OCI-LY1 (cell line): ENCODE measurements around the gene FOXP3.

Source experiments
- CTCF ChIP-seq: fragments of 200-600 bp; sonication (generic), shearing (Covaris generic); IDR thresholded peaks from 2 replicates; pipeline ENCODE4 v1.5.1; 2017; ENCODE audit warnings: mild to moderate bottlenecking, antibody characterized with exemption, low read length, moderate library complexity, mixed read lengths
- EZH2 ChIP-seq: fragments of 200-600 bp; sonication (generic), shearing (Covaris generic); IDR thresholded peaks from 2 replicates; pipeline ENCODE4 v1.8.0; 2017; ENCODE audit warnings: borderline replicate concordance, mixed run types, mild to moderate bottlenecking, antibody characterized with exemption, low read length, moderate library complexity, mixed read lengths

GRCh38 chrX:49257074-49257790 lies 7.3 kb downstream of the FOXP3 start:
- no peak for TF ChIP-seq CTCF
- no peak for TF ChIP-seq EZH2
